GM08714 (cell line): ENCODE measurements around the gene ZSCAN5C.
"Not testable (repeated sequence)": the region's sequence is repeated elsewhere in the genome, so short reads cannot be mapped to it uniquely, and the experiment has no call there.

ENCODE experiments used
- H3K4me3 ChIP-seq: fragments of 200-500 bp; sonication (Bioruptor generic); 2 replicates; pipeline ENCODE4 v1.5.1; 2014; ENCODE audit warnings: mild to moderate bottlenecking, low read length, inconsistent platforms
- ZNF274 ChIP-seq: IDR thresholded peaks from 2 replicates; pipeline ENCODE4 v1.6.1; 2012; ENCODE audit warnings: mild to moderate bottlenecking, low read depth, low read length

ZSCAN5C gene

GRCh38 chr19:56176881-56177280, 25.2 kb upstream of the ZSCAN5C start:
- no peak for TF ChIP-seq ZNF274
- no peak overlapping the region for H3K4me3 ChIP-seq

GRCh38 chr19:56177564-56178243, 24.4 kb upstream of the ZSCAN5C start:
- TF ChIP-seq ZNF274 = no peak
- no peak overlapping the region for H3K4me3 ChIP-seq

- no peak overlapping the region for H3K4me3 ChIP-seq
- TF ChIP-seq ZNF274 = no peak
Observed at GRCh38 chr19:56189785-56190184, 12.3 kb upstream of the ZSCAN5C start.

GRCh38 chr19:56191115-56191514, 11.0 kb upstream of the ZSCAN5C start:
- no peak for TF ChIP-seq ZNF274
- no peak overlapping the region for H3K4me3 ChIP-seq

- H3K4me3 ChIP-seq = no peak overlapping the region
- no peak for TF ChIP-seq ZNF274
Observed at GRCh38 chr19:56191711-56192110, 10.4 kb upstream of the ZSCAN5C start.

GRCh38 chr19:56193981-56194640, 8.0 kb upstream of the ZSCAN5C start:
- no peak overlapping the region for H3K4me3 ChIP-seq
- no peak for TF ChIP-seq ZNF274

GRCh38 chr19:56197646-56198045, 4.4 kb upstream of the ZSCAN5C start, which contains the start of gene ZSCAN5B:
TSS of gene ZSCAN5B (minus strand) at chr19:56197783. CDS start at chr19:56193052, 4,731 bp downstream.
- not testable (repeated sequence) for H3K4me3 ChIP-seq

GRCh38 chr19:56199687-56200086, 2.4 kb upstream of the ZSCAN5C start:
- no peak overlapping the region for H3K4me3 ChIP-seq
- TF ChIP-seq ZNF274 = no peak

GRCh38 chr19:56207581-56207980, 5.5 kb downstream of the ZSCAN5C start:
- not testable (repeated sequence) for H3K4me3 ChIP-seq

GRCh38 chr19:56209091-56209490, 7.0 kb downstream of the ZSCAN5C start:
- TF ChIP-seq ZNF274 = no peak
- H3K4me3 ChIP-seq = no peak overlapping the region

- not testable (repeated sequence) for H3K4me3 ChIP-seq
Observed at GRCh38 chr19:56210036-56210435, 8.0 kb downstream of the ZSCAN5C start.

- no peak for TF ChIP-seq ZNF274
- no peak overlapping the region for H3K4me3 ChIP-seq
Observed at GRCh38 chr19:56211718-56212117, 9.6 kb downstream of the ZSCAN5C start.

- no peak overlapping the region; the same call in 1 of the 2 replicates for H3K4me3 ChIP-seq
- TF ChIP-seq ZNF274 = no peak
Observed at GRCh38 chr19:56217039-56217949, 15.2 kb downstream of the ZSCAN5C start.

- no peak for TF ChIP-seq ZNF274
- H3K4me3 ChIP-seq = no peak overlapping the region
Observed at GRCh38 chr19:56218961-56219360, 16.9 kb downstream of the ZSCAN5C start.

GRCh38 chr19:56221442-56221841, 19.4 kb downstream of the ZSCAN5C start:
- not testable (repeated sequence) for H3K4me3 ChIP-seq
